Karpas-422 (cell line): ENCODE results near the gene SLA2. TPM values are rescaled to one million over a fixed set of nuclear protein-coding genes. Genes with fewer than 3 reads are reported as not detected.

Experiments used
- DNase-seq: peaks from one replicate; pipeline ENCODE4 v3.0.0-alpha.2; 2015
- H2AFZ ChIP-seq: fragments of 200-600 bp; sonication (generic); 2 replicates; pipeline ENCODE4 v1.6.1; 2014; ENCODE audit warnings: antibody characterized with exemption, low read length, mixed read lengths
- H3K27ac ChIP-seq: fragments of 200-600 bp; sonication (generic); 2 replicates; pipeline ENCODE4 v1.5.1; 2014; ENCODE audit warnings: mild to moderate bottlenecking, low read length, moderate library complexity
- H3K27me3 ChIP-seq: fragments of 200-600 bp; sonication (generic); 2 replicates; pipeline ENCODE4 v1.6.1; 2014; ENCODE audit warnings: low read length, mixed read lengths
- H3K36me3 ChIP-seq: fragments of 200-600 bp; sonication (generic); 2 replicates; pipeline ENCODE4 v1.6.1; 2014; ENCODE audit warnings: low read length, mixed read lengths; ENCODE audit not compliant: insufficient read depth
- H3K4me1 ChIP-seq: fragments of 200-600 bp; sonication (generic); 2 replicates; pipeline ENCODE4 v1.6.1; 2014; ENCODE audit warnings: mild to moderate bottlenecking, low read length, mixed read lengths
- H3K4me2 ChIP-seq: fragments of 200-600 bp; sonication (generic); 2 replicates; pipeline ENCODE4 v1.6.1; 2014; ENCODE audit warnings: low read length, low read depth, mild to moderate bottlenecking; ENCODE audit not compliant: poor library complexity, severe bottlenecking
- H3K4me3 ChIP-seq: fragments of 200-600 bp; sonication (generic); 2 replicates; pipeline ENCODE4 v1.5.1; 2014; ENCODE audit warnings: mild to moderate bottlenecking, antibody characterized with exemption, low read length, mixed read lengths
- H3K79me2 ChIP-seq: fragments of 200-600 bp; sonication (generic); 2 replicates; pipeline ENCODE4 v1.6.1; 2014; ENCODE audit warnings: mild to moderate bottlenecking, low read length, mixed read lengths
- H3K9ac ChIP-seq: fragments of 200-600 bp; sonication (generic); 2 replicates; pipeline ENCODE4 v1.6.0; 2014; ENCODE audit warnings: low read length
- H3K9me2 ChIP-seq: fragments of 200-600 bp; sonication (generic), shearing (Covaris generic); replicated peaks from 2 replicates; pipeline ENCODE4 v1.6.0; 2014; ENCODE audit warnings: mild to moderate bottlenecking, low read length, moderate library complexity; ENCODE audit not compliant: insufficient read depth
- H3K9me3 ChIP-seq: fragments of 300-700, 200-600 bp; sonication (generic); 2 replicates; pipeline ENCODE4 v1.6.1; 2014; ENCODE audit warnings: low read length, mixed read lengths
- H4K20me1 ChIP-seq: fragments of 200-600 bp; sonication (generic); 2 replicates; pipeline ENCODE4 v1.6.1; 2014; ENCODE audit warnings: mild to moderate bottlenecking, antibody characterized with exemption, low read length, low read depth; ENCODE audit not compliant: insufficient read depth
- total RNA-seq: library from RNA; depleted of rRNA; stranded (reverse); fragments of >200 nt; shearing (Covaris generic); gene quantifications from 2 replicates; pipeline ENCODE4 v1.2.3, GENCODE V29; 2014; ENCODE audit warnings: low replicate concordance

The SLA2 gene
- total RNA-seq, 1 experiment from 2014 or later: 0.19 TPM

GRCh38 chr20:36629719-36630681 is 16.0 kb downstream of the SLA2 start:
- no peaks in the 10 kb centered on the region for H3K9me3 ChIP-seq
- no peak overlapping the region for H3K27ac ChIP-seq
- H3K79me2 ChIP-seq: no peaks in the 10 kb centered on the region
- DNase-seq: no peak
- no peaks in the 10 kb centered on the region for H3K27me3 ChIP-seq
- H3K36me3 ChIP-seq: no peaks in the 10 kb centered on the region
- no peak overlapping the region for H2AFZ ChIP-seq
- no peak overlapping the region for H3K9ac ChIP-seq
- H3K4me3 ChIP-seq: no peak overlapping the region
- H4K20me1 ChIP-seq: no peaks in the 10 kb centered on the region
- H3K4me2 ChIP-seq: no peak overlapping the region
- no peaks in the 10 kb centered on the region for H3K4me1 ChIP-seq
- H3K9me2 ChIP-seq: no peaks in the 10 kb centered on the region

- Histone ChIP-seq H4K20me1 (no peaks in the 10 kb centered on the region), H2AFZ (no peak overlapping the region), H3K79me2 (no peaks in the 10 kb centered on the region), H3K9me3 (no peaks in the 10 kb centered on the region), H3K4me3 (no peak overlapping the region), H3K27ac (no peak overlapping the region), H3K9ac (no peak overlapping the region), H3K4me2 (no peak overlapping the region), H3K9me2 (no peaks in the 10 kb centered on the region), H3K36me3 (no peaks in the 10 kb centered on the region), H3K27me3 (no peaks in the 10 kb centered on the region), H3K4me1 (no peaks in the 10 kb centered on the region)
- DNase-seq: no peak
These were observed 17.9 kb downstream of the SLA2 start for GRCh38 chr20:36628076-36628475.

GRCh38 chr20:36624944-36625324 is 21.1 kb downstream of the SLA2 start:
- no peaks in the 10 kb centered on the region for H3K9me2 ChIP-seq
- no peaks in the 10 kb centered on the region for H4K20me1 ChIP-seq
- H3K4me1 ChIP-seq: no peaks in the 10 kb centered on the region
- H3K4me3 ChIP-seq: no peak overlapping the region
- no peak overlapping the region for H2AFZ ChIP-seq
- DNase-seq: no peak
- H3K9ac ChIP-seq: no peak overlapping the region
- no peaks in the 10 kb centered on the region for H3K79me2 ChIP-seq
- no peak overlapping the region for H3K27ac ChIP-seq
- no peaks in the 10 kb centered on the region for H3K9me3 ChIP-seq
- H3K36me3 ChIP-seq: no peaks in the 10 kb centered on the region
- H3K27me3 ChIP-seq: no peaks in the 10 kb centered on the region
- H3K4me2 ChIP-seq: no peak overlapping the region

GRCh38 chr20:36624068-36624943 is 21.7 kb downstream of the SLA2 start:
- no peaks in the 10 kb centered on the region for H3K9me3 ChIP-seq
- H3K9ac ChIP-seq: no peak overlapping the region
- no peak overlapping the region for H3K4me2 ChIP-seq
- H4K20me1 ChIP-seq: no peaks in the 10 kb centered on the region
- no peaks in the 10 kb centered on the region for H3K27me3 ChIP-seq
- no peak overlapping the region for H3K4me3 ChIP-seq
- no peak overlapping the region for H2AFZ ChIP-seq
- H3K79me2 ChIP-seq: no peaks in the 10 kb centered on the region
- H3K36me3 ChIP-seq: no peaks in the 10 kb centered on the region
- no peak overlapping the region for H3K27ac ChIP-seq
- DNase-seq: no peak
- no peaks in the 10 kb centered on the region for H3K9me2 ChIP-seq
- no peaks in the 10 kb centered on the region for H3K4me1 ChIP-seq

- Histone ChIP-seq H3K4me3 (no peak overlapping the region), H2AFZ (no peak overlapping the region), H3K9ac (no peak overlapping the region), H3K27me3 (no peaks in the 10 kb centered on the region), H3K27ac (no peak overlapping the region), H3K4me2 (no peak overlapping the region), H3K36me3 (no peaks in the 10 kb centered on the region), H3K4me1 (no peaks in the 10 kb centered on the region), H3K79me2 (no peaks in the 10 kb centered on the region), H3K9me2 (no peaks in the 10 kb centered on the region), H4K20me1 (no peaks in the 10 kb centered on the region), H3K9me3 (no peaks in the 10 kb centered on the region)
- no peak for DNase-seq
These were observed 22.6 kb downstream of the SLA2 start for GRCh38 chr20:36623444-36623843.

GRCh38 chr20:36620917-36621316 is 25.1 kb downstream of the SLA2 start:
- Histone ChIP-seq H2AFZ (no peak overlapping the region), H4K20me1 (no peaks in the 10 kb centered on the region), H3K9ac (no peak overlapping the region), H3K4me3 (no peak overlapping the region), H3K79me2 (no peaks in the 10 kb centered on the region), H3K36me3 (no peaks in the 10 kb centered on the region), H3K4me1 (no peaks in the 10 kb centered on the region), H3K9me3 (no peaks in the 10 kb centered on the region), H3K4me2 (no peak overlapping the region), H3K9me2 (no peaks in the 10 kb centered on the region), H3K27ac (no peak overlapping the region), H3K27me3 (no peaks in the 10 kb centered on the region)
- DNase-seq: no peak

GRCh38 chr20:36614781-36615557 is 31.0 kb downstream of the SLA2 start:
- no peaks in the 10 kb centered on the region for H3K9me2 ChIP-seq
- H3K4me3 ChIP-seq: no peak overlapping the region
- peaks cover 8% of the 10 kb centered on the region; the same call in 1 of the 2 replicates for H3K79me2 ChIP-seq
- H2AFZ ChIP-seq: no peak overlapping the region
- H3K27me3 ChIP-seq: no peaks in the 10 kb centered on the region
- H3K27ac ChIP-seq: no peak overlapping the region
- no peak overlapping the region for H3K4me2 ChIP-seq
- H3K9ac ChIP-seq: no peak overlapping the region
- DNase-seq: no peak
- no peaks in the 10 kb centered on the region for H3K4me1 ChIP-seq
- H3K9me3 ChIP-seq: no peaks in the 10 kb centered on the region
- peaks cover 9% of the 10 kb centered on the region; the same call in 1 of the 2 replicates for H4K20me1 ChIP-seq
- H3K36me3 ChIP-seq: peaks cover 36% of the 10 kb centered on the region
